Eye (tissue), 1 donor: ENCODE data around the gene DCP1A.
A peak's percentile ranks its signal among the peaks of the same experiment; 100 is the strongest.
"Not testable (repeated sequence)": the region's sequence is repeated elsewhere in the genome, so short reads cannot be mapped to it uniquely, and the experiment has no call there.

ENCODE experiments used
- DNase-seq: peaks from one replicate; pipeline ENCODE4 v3.0.0-alpha.2; 2015

Gene DCP1A

GRCh38 chr3:53347261-53348064 is at the start of gene DCP1A:
TSS of gene DCP1A (minus strand) at chr3:53347543. CDS start at chr3:53347517, 26 bp downstream.
- DNase-seq = peak; percentile 99

GRCh38 chr3:53384465-53385423 is 37.4 kb upstream of the DCP1A start:
- DNase-seq = no peak

- no peak for DNase-seq
Observed at GRCh38 chr3:53382106-53382505, 34.8 kb upstream of the DCP1A start.

- no peak for DNase-seq
Observed at GRCh38 chr3:53380306-53380705, 33.0 kb upstream of the DCP1A start.

GRCh38 chr3:53379898-53380297 is 32.6 kb upstream of the DCP1A start:
- no peak for DNase-seq

- DNase-seq = no peak
Observed at GRCh38 chr3:53377794-53378193, 30.5 kb upstream of the DCP1A start.

GRCh38 chr3:53376679-53377078 is 29.3 kb upstream of the DCP1A start:
- DNase-seq = no peak

- DNase-seq = peak; percentile 85
Observed at GRCh38 chr3:53375019-53375418, 27.7 kb upstream of the DCP1A start.

- DNase-seq = not testable (repeated sequence)
Observed at GRCh38 chr3:53370719-53371118, 23.4 kb upstream of the DCP1A start.

GRCh38 chr3:53361852-53362251 is 14.5 kb upstream of the DCP1A start:
- no peak for DNase-seq

GRCh38 chr3:53357458-53357857 is 10.1 kb upstream of the DCP1A start:
- no peak for DNase-seq

- no peak for DNase-seq
Observed at GRCh38 chr3:53354945-53355498, 7.7 kb upstream of the DCP1A start.

GRCh38 chr3:53353202-53353601 is 5.9 kb upstream of the DCP1A start:
- DNase-seq = no peak

GRCh38 chr3:53350652-53351051 is 3.3 kb upstream of the DCP1A start:
- peak; percentile 55 for DNase-seq

GRCh38 chr3:53348118-53348517 is 775 bp upstream of the DCP1A start:
- DNase-seq = not testable (repeated sequence)

- DNase-seq = no peak
Observed at GRCh38 chr3:53346922-53347260, 452 bp downstream of the DCP1A start.

- peak; percentile 78 for DNase-seq
Observed at GRCh38 chr3:53346514-53346913, 829 bp downstream of the DCP1A start.

- no peak for DNase-seq
Observed at GRCh38 chr3:53342353-53342752, 5.0 kb downstream of the DCP1A start.

GRCh38 chr3:53337167-53337940 is 10.0 kb downstream of the DCP1A start:
- DNase-seq = no peak

GRCh38 chr3:53334742-53335141 is 12.6 kb downstream of the DCP1A start:
- no peak for DNase-seq

- DNase-seq = no peak
Observed at GRCh38 chr3:53331871-53332270, 15.5 kb downstream of the DCP1A start.

GRCh38 chr3:53329897-53330296 is 17.4 kb downstream of the DCP1A start:
- no peak for DNase-seq

GRCh38 chr3:53328746-53329145 is 18.6 kb downstream of the DCP1A start:
- DNase-seq = no peak
